Endothelial cell of umbilical vein (primary cell): ENCODE data around the gene WDR76. TPM values are rescaled to one million over a fixed set of nuclear protein-coding genes. Genes with fewer than 3 reads are reported as not detected.

Source experiments
- BruUV-seq: library from RNA; stranded (reverse); fragments of 400-500 nt; replicated peaks from 2 replicates; lab custom pipeline; 2021; lab: Mats Ljungman, UMichigan
- CTCF ChIA-PET: fragments of 300-600, 350-600 bp; sonication (Branson Sonifier 250); formaldehyde crosslinking; loops from one replicate; lab custom pipeline; 2021; ENCODE audit warnings: antibody characterized with exemption, inconsistent platforms; lab: Charles Lee
- POLR2A ChIA-PET: fragments of 300-600, 350-600 bp; sonication (Branson Sonifier 250); formaldehyde crosslinking; loops from one replicate; lab custom pipeline; 2021; ENCODE audit warnings: antibody characterized with exemption, inconsistent platforms; lab: Charles Lee
- DNase-seq: peaks from one replicate; pipeline ENCODE4 v3.0.0-alpha.2; 2011; ENCODE audit warnings: low read depth, low spot score
- FAIRE-seq: peaks from 2 replicates; lab custom pipeline; 2011; peaks lifted over from hg19 to GRCh38; lab: Jason Lieb, UNC
- H2AFZ ChIP-seq: 2 replicates; pipeline ENCODE4 v1.6.0; 2012; ENCODE audit warnings: low read depth, low read length, control low read depth, inconsistent platforms
- H3K27ac ChIP-seq: 2 replicates; pipeline ENCODE4 v1.5.1; 2011; ENCODE audit warnings: low read depth, mild to moderate bottlenecking, control low read depth, low read length, moderate library complexity; ENCODE audit not compliant: insufficient read depth
- H3K27me3 ChIP-seq, 2 experiments: 2 replicates each; pipeline versions ENCODE4 v1.6.0 to v1.6.1; 2011; ENCODE audit warnings: low read length in 2 of 2, mixed read lengths in 1 of 2; ENCODE audit not compliant: control insufficient read depth in 2 of 2, insufficient read depth in 2 of 2
- H3K36me3 ChIP-seq, 2 experiments: 2 replicates in 1 of 2; 3 replicates in 1 of 2; pipeline ENCODE4 v1.5.1; 2011; ENCODE audit warnings: low read length in 2 of 2, mild to moderate bottlenecking in 1 of 2, moderate library complexity in 1 of 2; ENCODE audit not compliant: control insufficient read depth in 2 of 2, insufficient read depth in 2 of 2; ENCODE audit errors: extremely low read depth in 1 of 2
- H3K4me1 ChIP-seq: 3 replicates; pipeline ENCODE4 v1.5.1; 2011; ENCODE audit warnings: mild to moderate bottlenecking, low read length; ENCODE audit not compliant: control insufficient read depth, insufficient read depth; ENCODE audit errors: extremely low read depth
- H3K4me2 ChIP-seq: 2 replicates; pipeline ENCODE4 v1.6.1; 2011; ENCODE audit warnings: low read length, control low read depth, mixed read lengths; ENCODE audit not compliant: insufficient read depth
- H3K4me3 ChIP-seq, 3 experiments: fragments of 200-600 bp in 1 of 3; sonication (generic), shearing (Covaris generic) in 1 of 3; replicated peaks in 1 of 3; 2 replicates each; pipeline ENCODE4 v1.5.1; 2011 to 2016; ENCODE audit warnings: control low read depth in 3 of 3, low read length in 3 of 3, mild to moderate bottlenecking in 2 of 3, inconsistent platforms in 1 of 3, low read depth in 1 of 3, moderate library complexity in 1 of 3; ENCODE audit not compliant: insufficient read depth in 1 of 3
- H3K79me2 ChIP-seq: 2 replicates; pipeline ENCODE4 v1.6.0; 2012; ENCODE audit warnings: low read length, inconsistent platforms; ENCODE audit not compliant: control insufficient read depth, insufficient read depth
- H3K9ac ChIP-seq: replicated peaks from 2 replicates; pipeline ENCODE3; 2011; ENCODE audit warnings: low read length, control low read depth; ENCODE audit not compliant: insufficient read depth; ENCODE audit errors: extremely low read depth
- H3K9me1 ChIP-seq: replicated peaks from 3 replicates; pipeline ENCODE4 v1.6.0; 2011; ENCODE audit warnings: mild to moderate bottlenecking, low read length; ENCODE audit not compliant: control insufficient read depth, insufficient read depth; ENCODE audit errors: extremely low read depth
- H3K9me3 ChIP-seq: replicated peaks from 2 replicates; pipeline ENCODE4 v1.5.1; 2012; ENCODE audit warnings: low read length, inconsistent platforms; ENCODE audit not compliant: control insufficient read depth, insufficient read depth
- H4K20me1 ChIP-seq: replicated peaks from 2 replicates; pipeline ENCODE3; 2011; ENCODE audit warnings: mild to moderate bottlenecking, low read length; ENCODE audit not compliant: control insufficient read depth, insufficient read depth; ENCODE audit errors: extremely low read depth
- EZH2 ChIP-seq: IDR thresholded peaks from 2 replicates; pipeline ENCODE4 v1.6.1; 2012; ENCODE audit warnings: borderline replicate concordance, low read depth, mild to moderate bottlenecking, moderate library complexity, low read length, inconsistent platforms; ENCODE audit not compliant: severe bottlenecking
- FOS ChIP-seq: IDR thresholded peaks from 2 replicates; pipeline ENCODE4 v1.6.1; 2011; ENCODE audit warnings: mild to moderate bottlenecking, low read length, moderate library complexity, borderline replicate concordance; ENCODE audit not compliant: insufficient read depth
- GATA2 ChIP-seq: IDR thresholded peaks from 2 replicates; pipeline ENCODE4 v1.7.0; 2011; ENCODE audit warnings: low read depth, mild to moderate bottlenecking, moderate library complexity, mixed read lengths, low read length; ENCODE audit not compliant: insufficient read length, insufficient read depth
- JUN ChIP-seq: IDR thresholded peaks from 2 replicates; pipeline ENCODE4 v1.6.1; 2011; ENCODE audit warnings: borderline replicate concordance, low read depth; ENCODE audit not compliant: insufficient read length, insufficient read depth
- MAX ChIP-seq: IDR thresholded peaks from 2 replicates; pipeline ENCODE4 v1.6.1; 2011; ENCODE audit not compliant: insufficient read depth, insufficient read length
- MYC ChIP-seq: IDR thresholded peaks from one replicate; pipeline ENCODE4 v1.6.1; 2011; ENCODE audit warnings: mild to moderate bottlenecking, low read depth, low read length
- POLR2A ChIP-seq: IDR thresholded peaks from 2 replicates; pipeline ENCODE4 v1.6.1; 2012; ENCODE audit warnings: low read depth, mild to moderate bottlenecking, control low read depth, low read length
- POLR2AphosphoS5 ChIP-seq: IDR thresholded peaks from 2 replicates; pipeline ENCODE4 v1.6.1; 2012; ENCODE audit warnings: low read depth, mild to moderate bottlenecking, control low read depth, low read length, moderate library complexity; ENCODE audit not compliant: insufficient read depth
- dilution Hi-C: fragments of 300-500 bp; cut with MboI; formaldehyde crosslinking; loops from one replicate; pipeline ENCODE4 v1.15.0; 2019; ENCODE audit warnings: low sequenced_read_pairs; ENCODE audit not compliant: extremely low pct_ligation_motif_present
- intact Hi-C: fragments of 100-400 bp; cut with micrococcal nuclease; formaldehyde crosslinking; loops from one replicate; pipeline ENCODE4 v1.10.0; 2022
- polyA plus RNA-seq, 4 experiments: library from polyadenylated mRNA; depleted of rRNA in 3 of 4; stranded (reverse) in 3 of 4; unstranded in 1 of 4; fragments of >200 nt; gene quantifications; 2 replicates each; pipeline versions ENCODE4 v1.2.1 to v1.2.3, GENCODE V29; 2011 to 2012; ENCODE audit warnings: missing spikeins in 1 of 4
- total RNA-seq: library from RNA; stranded (reverse); gene quantifications from 2 replicates; pipeline ENCODE4 v1.2.3, GENCODE V29; 2021
- TF ChIP-seq, protein P1 (sequence below), 2 donors: IDR thresholded peaks; 1 replicate in 1 of 2; 2 replicates in 1 of 2; pipeline ENCODE4 v1.5.1; 2011; ENCODE audit warnings: low read length in 2 of 2, mild to moderate bottlenecking in 2 of 2, moderate library complexity in 2 of 2, control low read depth in 1 of 2, inconsistent platforms in 1 of 2, low read depth in 1 of 2; ENCODE audit not compliant: insufficient read depth in 1 of 2; ENCODE audit errors: extremely low read depth in 1 of 2

The WDR76 gene
- total and polyA plus RNA-seq, 2 donors (not counting 3 experiments of a cell fraction or from before 2014, with no cell fraction given): 3.1 to 25.2 TPM

- no peak for DNase-seq
- BruUV-seq: no TSS peak
- Histone ChIP-seq H3K4me3 (no peak overlapping the region), H3K4me2 (no peak overlapping the region), H4K20me1 (no peaks in the 10 kb centered on the region), H3K9me1 (no peaks in the 10 kb centered on the region), H3K9ac (no peak overlapping the region), H3K27ac (no peak overlapping the region), H3K4me1 (peaks cover 3% of the 10 kb centered on the region), H3K9me3 (no peaks in the 10 kb centered on the region), H2AFZ (no peak overlapping the region), H3K36me3 (peaks cover 0 to 6% of the 10 kb centered on the region in 2 experiments), H3K79me2 (no peaks in the 10 kb centered on the region), H3K27me3 (no peaks in the 10 kb centered on the region)
- dilution Hi-C loops (no loop called here), intact Hi-C loops (no loop called here)
- TF ChIP-seq, protein P1, sequence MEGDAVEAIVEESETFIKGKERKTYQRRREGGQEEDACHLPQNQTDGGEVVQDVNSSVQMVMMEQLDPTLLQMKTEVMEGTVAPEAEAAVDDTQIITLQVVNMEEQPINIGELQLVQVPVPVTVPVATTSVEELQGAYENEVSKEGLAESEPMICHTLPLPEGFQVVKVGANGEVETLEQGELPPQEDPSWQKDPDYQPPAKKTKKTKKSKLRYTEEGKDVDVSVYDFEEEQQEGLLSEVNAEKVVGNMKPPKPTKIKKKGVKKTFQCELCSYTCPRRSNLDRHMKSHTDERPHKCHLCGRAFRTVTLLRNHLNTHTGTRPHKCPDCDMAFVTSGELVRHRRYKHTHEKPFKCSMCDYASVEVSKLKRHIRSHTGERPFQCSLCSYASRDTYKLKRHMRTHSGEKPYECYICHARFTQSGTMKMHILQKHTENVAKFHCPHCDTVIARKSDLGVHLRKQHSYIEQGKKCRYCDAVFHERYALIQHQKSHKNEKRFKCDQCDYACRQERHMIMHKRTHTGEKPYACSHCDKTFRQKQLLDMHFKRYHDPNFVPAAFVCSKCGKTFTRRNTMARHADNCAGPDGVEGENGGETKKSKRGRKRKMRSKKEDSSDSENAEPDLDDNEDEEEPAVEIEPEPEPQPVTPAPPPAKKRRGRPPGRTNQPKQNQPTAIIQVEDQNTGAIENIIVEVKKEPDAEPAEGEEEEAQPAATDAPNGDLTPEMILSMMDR (IDR thresholded peaks at IDR 0.05; ENCODE audit: extremely low read depth in 1 of 2, insufficient read depth in 1 of 2, low read depth in 1 of 2, low read length in 2 of 2): no peak
- no peak for TF ChIP-seq POLR2AphosphoS5
- TF ChIP-seq MAX: no peak
- no peak for TF ChIP-seq MYC
- no peak for TF ChIP-seq POLR2A
- no peak for TF ChIP-seq JUN
- no peak for TF ChIP-seq GATA2
- TF ChIP-seq FOS: no peak
- TF ChIP-seq EZH2: no peak
- ChIA-PET POLR2A (interaction anchor here (0.7 kb wide), 1 partner anchor 45 kb away, joined by 4 read pairs; no protein-coding TSS in a partner anchor), CTCF (interaction anchor here (1.7 kb wide), 1 partner anchor 9 kb away, joined by 4 read pairs; no protein-coding TSS in a partner anchor)
- no peak for FAIRE-seq
Observed at GRCh38 chr15:43867096-43867495, 40.3 kb downstream of the WDR76 start.
